Measurements from ENCODE around the gene SERINC4.

SERINC4 gene

DNA sequence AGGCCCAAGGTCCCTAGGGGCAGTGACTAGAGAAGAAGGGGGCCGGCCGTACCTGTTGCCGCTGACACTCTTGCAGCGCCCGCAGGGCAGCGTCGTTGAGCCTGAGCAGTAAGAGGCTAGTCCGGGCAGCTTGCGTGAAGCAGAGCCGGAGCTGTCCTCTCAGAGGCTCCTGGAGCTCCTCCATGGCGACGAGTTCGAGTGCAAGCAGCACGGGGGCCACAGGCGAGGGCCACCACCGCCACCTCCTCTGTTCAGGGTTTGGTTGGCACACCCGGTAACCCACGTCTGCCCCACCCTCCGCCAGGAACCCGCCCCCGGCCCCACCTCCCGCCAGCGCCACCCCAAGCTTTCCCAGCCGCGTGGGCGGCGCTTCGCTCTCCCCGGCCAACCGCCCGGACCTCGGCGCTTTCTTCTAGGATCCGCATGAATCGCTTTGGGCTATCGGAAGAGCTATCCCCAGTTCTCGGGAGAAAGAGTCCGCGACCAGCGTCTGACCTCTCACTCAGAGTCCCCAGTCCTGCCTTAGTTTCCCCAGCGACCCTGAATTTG is 23.2 kb downstream of the SERINC4 start, which contains the start of gene ELL3:
Gene ELL3, minus strand, starts transcription at position 249 of the 549 bp plus-strand sequence. Its CDS starts 65 bp downstream, at position 184.
- DNase-seq (ENCODE audit: low read depth), result no peak
- peak within 1 kb of the TSS; percentile 48 for H3K4me3 ChIP-seq (ENCODE audit: low read depth, low read length)
- no peak for TF ChIP-seq CTCF (IDR thresholded peaks at IDR 0.05; ENCODE audit: low read depth, low read length, missing control alignments)

GRCh38 chr15:43776101-43776717 is 23.8 kb downstream of the SERINC4 start:
- DNase-seq (ENCODE audit: low read depth), result peak; percentile 77
- TF ChIP-seq CTCF (IDR thresholded peaks at IDR 0.05; ENCODE audit: low read depth, low read length, missing control alignments), result no peak
- H3K4me3 ChIP-seq (ENCODE audit: low read depth, low read length), result peak overlapping the region; percentile 48

DNA sequence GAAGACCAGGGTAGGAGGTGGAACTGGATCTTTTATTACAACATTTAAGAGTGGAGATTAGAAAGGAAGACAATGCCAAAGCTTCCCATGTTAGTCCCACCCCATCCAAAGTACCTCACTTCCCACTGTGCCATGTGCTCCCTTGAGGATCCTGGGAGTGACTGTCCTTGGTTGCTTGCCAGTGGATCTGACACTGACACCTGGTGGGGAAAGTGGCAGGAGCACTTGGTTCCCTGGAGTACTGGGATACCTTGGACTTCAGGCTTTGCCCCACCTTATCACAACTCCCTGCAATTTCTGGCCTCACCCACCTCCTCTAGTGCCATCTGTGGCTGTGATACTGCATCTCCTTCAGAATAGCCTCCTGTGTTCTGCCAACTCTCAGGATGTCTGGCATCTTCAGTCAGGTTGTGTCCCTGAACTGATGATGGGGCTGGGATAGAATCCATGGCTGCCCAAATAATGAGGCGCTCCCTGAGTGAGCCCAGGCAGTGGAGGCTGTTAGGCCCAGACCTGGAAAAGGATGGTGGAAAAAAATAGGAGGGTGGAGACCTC is 24.5 kb downstream of the SERINC4 start:
- no peak for DNase-seq (ENCODE audit: low read depth)
- no peak for TF ChIP-seq CTCF (IDR thresholded peaks at IDR 0.05; ENCODE audit: low read depth, low read length, missing control alignments)
- H3K4me3 ChIP-seq (ENCODE audit: low read depth, low read length), result peak overlapping the region; percentile 48; the same call in 1 of the 2 replicates

- no peak for DNase-seq (ENCODE audit: low read depth)
- TF ChIP-seq CTCF (IDR thresholded peaks at IDR 0.05; ENCODE audit: low read depth, low read length, missing control alignments), result no peak
- H3K4me3 ChIP-seq (ENCODE audit: low read depth, low read length), result no peak overlapping the region
Observed at GRCh38 chr15:43774062-43774461, 26.0 kb downstream of the SERINC4 start.

GRCh38 chr15:43772624-43773023 is 27.4 kb downstream of the SERINC4 start:
- no peak overlapping the region for H3K4me3 ChIP-seq (ENCODE audit: low read depth, low read length)
- TF ChIP-seq CTCF (IDR thresholded peaks at IDR 0.05; ENCODE audit: low read depth, low read length, missing control alignments), result no peak
- no peak for DNase-seq (ENCODE audit: low read depth)

- DNase-seq (ENCODE audit: low read depth), result no peak
- H3K4me3 ChIP-seq (ENCODE audit: low read depth, low read length), result no peak overlapping the region
- no peak for TF ChIP-seq CTCF (IDR thresholded peaks at IDR 0.05; ENCODE audit: low read depth, low read length, missing control alignments)
Observed at GRCh38 chr15:43771816-43772215, 28.2 kb downstream of the SERINC4 start.
